ENCODE measurements around the gene UTP15.

Gene UTP15, protein sequence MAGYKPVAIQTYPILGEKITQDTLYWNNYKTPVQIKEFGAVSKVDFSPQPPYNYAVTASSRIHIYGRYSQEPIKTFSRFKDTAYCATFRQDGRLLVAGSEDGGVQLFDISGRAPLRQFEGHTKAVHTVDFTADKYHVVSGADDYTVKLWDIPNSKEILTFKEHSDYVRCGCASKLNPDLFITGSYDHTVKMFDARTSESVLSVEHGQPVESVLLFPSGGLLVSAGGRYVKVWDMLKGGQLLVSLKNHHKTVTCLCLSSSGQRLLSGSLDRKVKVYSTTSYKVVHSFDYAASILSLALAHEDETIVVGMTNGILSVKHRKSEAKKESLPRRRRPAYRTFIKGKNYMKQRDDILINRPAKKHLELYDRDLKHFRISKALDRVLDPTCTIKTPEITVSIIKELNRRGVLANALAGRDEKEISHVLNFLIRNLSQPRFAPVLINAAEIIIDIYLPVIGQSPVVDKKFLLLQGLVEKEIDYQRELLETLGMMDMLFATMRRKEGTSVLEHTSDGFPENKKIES
- 57.6 reads per million, percentile 71 among the genes with 10 or more reads in this experiment for total RNA-seq

DNA sequence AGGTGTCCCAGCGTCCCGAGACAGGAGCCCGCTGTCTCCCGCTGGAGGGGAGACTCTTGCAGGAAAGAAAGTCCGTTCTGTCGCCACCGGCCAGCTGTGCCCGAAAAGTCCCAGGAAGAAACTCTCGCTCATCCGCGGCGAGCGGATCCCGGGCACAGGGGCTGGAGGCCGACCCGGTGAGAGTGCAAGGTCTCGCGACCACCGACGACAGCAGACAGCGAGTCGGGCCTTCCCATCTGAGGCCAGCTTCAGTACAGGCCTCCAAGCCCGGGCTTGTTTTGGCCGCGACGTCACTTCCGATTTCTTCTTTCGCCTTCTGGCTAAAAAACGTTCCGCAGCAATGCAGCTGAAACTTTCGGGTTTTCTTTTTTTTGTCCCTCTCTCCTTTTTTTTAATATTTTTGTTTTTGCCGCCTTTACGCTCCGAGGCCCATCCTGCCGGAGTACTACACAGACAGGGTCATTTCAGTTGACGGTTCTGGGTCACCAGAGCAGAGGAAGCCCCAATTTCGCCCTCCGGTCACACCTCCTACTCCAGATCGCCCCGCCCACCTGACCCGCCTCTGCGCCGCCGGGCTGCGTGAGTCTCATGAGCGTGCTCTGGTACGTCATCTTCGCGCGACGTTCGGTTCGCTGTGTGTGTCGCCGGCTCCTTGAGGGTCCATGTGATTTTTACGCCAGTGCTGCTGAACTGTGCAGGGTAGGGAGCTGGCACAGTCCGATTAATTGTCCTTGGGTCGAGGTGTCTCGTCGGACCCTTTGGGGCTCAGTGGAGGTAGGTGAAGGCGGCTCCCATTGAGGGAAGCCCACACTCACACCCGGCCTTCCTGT, at the start of gene UTP15, which contains the start of gene ANKRA2:
TSS of gene UTP15 (plus strand) at position 605 of the 830 bp plus-strand sequence. CDS start 1,602 bp downstream, outside the sequence.
TSS of gene ANKRA2 (minus strand) at position 501 of the 830 bp plus-strand sequence. CDS start 2,758 bp downstream, outside the sequence.
- DNase-seq: peak; percentile 100

DNA sequence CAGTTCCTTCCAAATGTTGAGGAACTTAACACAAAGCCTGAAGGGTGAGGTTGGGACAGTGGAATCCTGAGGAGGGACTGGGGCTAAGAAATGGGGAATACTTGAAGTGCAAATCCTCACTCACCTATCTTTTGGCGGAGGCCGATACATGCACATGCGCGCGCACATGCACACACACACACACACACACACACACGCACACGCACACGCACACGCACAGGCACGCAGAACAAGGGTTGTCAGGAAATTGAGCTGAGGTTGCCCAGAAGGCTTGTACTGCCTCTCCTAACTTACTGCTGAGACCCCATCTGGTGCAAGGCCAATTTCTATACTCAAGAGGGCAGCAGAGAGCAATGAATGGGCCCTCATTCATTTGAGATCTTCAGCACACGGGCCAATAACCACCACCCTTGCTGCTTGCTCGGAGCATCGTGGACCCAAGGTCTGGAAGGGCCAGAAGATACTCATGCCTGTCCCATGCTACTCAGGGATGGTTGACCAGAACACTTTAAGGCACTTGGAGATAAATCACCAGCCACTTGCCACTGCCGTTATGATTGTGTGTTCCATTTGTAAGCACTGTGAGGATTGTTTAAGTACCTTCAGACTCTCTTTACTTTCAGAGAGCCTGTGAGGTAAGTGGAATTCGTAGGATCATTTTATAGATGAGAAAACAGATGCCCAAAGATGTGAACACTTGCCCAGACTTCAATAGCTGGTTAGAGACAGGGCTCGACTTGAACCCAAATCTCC, 45.8 kb upstream of the UTP15 start:
- DNase-seq: peak; percentile 59

DNA sequence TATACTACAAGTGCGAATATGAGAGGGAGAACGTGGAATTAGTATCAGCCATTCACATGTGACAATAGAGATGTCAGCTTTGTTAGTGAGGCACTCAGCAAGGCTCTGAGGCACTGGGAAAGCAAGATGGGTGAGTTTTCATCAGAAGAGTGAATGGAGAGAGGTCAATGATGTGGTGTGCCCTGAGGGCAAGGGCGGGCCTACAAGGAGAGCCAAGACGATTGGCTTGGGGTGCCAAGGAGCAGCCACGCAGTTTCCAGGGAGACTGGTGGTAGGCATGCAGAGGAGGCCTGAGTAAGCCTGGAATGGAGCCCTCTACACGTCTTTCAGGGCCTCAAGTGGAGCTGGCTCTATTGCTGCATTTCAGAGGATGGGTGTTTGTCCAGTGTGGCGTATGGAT, 42.6 kb upstream of the UTP15 start:
- DNase-seq: no peak

DNA sequence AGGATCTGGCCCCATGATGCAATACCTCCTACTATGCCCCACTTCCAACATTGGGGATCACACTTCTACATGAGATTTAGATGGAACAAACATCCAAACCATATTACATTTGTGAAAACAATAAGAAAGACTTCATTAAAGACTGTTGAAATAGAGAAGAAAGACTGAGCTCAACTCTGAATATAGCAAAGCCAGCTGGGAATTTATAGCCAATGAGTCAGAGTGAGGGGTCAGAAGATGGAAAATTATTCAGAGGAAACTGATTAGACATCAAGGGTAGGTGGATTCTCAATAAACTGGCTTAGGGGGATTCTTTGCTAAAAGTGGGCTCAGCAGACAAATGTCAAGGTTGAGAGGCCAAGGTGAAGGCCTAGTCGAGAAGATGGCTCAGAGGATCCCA, 41.7 kb upstream of the UTP15 start:
- DNase-seq: no peak

DNA sequence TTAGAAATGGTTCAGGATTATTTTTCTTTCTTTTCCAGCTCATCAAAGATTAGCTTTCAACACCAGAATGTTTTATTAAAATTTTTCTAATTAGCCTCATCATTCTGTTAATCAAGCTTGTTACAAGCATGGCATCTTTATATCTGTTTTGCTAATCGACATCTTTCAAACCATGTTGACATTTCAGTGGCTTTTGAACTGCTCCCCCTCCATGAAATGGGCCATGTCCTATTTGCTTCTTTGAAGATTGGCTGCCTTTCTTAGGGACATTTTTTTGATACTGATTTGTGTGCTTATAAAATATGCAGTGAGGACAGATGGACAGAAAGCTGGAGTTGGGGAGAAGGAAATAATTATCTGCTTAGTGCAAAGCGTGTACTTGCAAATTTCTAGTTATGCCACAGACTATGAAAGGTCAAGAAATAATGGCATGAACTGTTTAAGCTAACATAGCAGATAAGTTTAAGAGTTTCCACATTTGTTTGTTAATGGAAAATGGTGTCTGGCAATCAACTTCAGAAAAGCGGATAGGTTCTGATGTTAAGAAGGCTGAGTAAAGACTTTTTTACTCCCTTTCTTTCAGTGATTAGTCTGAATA, 39.8 kb upstream of the UTP15 start:
- DNase-seq: no peak

DNA sequence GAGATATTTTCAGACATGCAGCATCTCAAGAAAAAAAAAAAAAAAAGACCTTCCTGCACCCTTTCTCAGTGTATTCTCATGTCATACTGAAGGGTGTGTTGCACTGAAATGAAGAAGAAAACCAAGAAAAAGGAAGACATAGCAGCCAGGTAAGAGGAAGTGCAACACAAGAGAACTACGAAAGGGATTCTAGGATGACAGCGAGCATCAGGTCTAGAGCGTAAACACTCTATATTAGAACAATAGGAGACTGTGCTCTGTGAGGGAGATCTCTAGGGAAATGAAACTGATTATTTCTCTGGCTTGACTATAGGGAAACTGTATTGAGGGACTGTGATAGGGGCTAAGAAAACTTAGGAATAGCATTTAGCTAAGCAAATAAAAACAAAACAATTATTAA, 37.3 kb upstream of the UTP15 start:
- no peak for DNase-seq

DNA sequence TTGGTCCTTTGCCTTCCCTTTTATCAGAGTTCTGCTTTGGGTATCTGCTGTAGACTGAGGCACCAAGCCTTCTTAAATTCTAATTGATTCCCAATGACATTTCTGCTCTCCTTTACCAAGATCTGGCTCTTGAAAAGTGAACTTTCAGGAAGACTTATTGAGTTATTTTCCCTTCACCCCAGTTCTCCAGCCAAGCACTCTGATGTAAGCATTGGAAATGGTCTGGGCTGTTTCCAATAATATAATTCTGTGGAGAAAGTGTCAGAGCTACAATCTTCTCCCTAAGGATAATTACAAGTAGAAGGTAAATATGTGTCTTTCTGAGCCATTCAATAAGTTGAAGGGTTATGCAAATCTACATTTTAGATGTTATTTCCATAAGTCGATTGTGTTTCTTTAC, 36.5 kb upstream of the UTP15 start:
- no peak for DNase-seq

DNA sequence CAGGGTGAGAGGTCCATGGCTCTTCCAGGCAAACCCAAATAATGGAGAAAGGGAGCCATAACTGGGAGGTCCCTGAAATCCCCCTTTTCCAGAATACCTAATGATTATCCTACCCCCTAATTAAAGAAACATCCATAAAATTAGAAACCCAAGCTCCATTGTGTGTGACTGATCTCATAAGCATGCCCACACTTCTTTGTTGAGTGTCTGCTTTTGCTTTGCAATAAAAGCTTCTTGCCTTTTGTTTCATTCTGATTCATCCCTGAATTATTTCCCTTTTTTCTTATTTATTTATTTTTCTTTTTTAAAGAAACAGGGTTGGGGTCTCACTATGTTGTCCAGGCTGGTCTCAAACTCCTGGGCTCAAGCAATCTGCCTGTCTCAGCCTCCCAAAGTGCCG, 34.2 kb upstream of the UTP15 start:
- no peak for DNase-seq

DNA sequence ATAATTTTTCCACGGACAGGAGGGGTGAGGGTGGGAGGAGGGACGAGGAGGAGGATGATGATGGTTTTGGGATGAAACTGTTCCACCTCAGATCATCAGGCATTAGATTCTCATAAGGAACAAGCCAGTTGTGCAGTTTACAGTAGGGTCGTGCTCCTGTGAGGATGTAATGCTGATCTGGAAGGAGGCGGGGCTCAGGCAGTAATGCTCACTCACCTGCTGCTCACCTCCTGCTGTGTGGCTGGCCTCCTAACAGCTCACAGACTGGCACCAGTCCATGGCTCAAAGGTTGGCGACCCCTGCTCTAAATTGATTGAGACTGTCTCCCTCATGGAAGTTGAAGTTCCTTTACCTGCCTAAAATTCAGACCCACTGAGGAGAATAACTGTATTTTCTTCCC, 33.3 kb upstream of the UTP15 start:
- no peak for DNase-seq

DNA sequence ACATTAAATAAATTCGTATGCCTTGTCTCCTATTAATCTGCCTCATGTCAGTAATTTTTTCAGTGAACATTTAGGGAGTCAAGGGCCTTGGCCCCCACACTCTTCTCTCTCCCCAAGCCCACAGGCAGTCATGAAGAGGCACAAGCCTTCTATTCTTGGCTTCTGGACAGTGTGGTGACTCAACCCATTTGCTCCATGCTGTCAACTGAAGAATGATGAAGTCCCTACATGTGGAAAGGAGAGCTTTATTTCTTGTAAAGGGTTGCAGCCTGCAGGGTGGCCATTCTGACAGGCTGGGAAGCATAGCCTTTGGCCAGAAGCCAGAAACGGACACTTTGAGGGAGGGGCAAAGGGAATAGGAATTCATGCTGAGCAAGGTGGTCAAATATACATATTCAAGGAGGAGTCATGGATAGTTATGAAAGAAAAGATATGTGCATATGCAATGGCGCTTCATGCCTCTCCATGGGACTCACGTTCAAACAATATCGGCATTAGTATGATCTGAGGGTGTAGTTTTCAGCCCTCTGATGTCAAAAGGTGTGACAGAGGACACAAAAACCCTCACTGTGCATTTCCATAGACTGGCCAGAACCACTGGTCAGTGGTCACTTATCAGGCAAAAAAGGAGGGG, 31.4 kb upstream of the UTP15 start:
- DNase-seq: no peak

DNA sequence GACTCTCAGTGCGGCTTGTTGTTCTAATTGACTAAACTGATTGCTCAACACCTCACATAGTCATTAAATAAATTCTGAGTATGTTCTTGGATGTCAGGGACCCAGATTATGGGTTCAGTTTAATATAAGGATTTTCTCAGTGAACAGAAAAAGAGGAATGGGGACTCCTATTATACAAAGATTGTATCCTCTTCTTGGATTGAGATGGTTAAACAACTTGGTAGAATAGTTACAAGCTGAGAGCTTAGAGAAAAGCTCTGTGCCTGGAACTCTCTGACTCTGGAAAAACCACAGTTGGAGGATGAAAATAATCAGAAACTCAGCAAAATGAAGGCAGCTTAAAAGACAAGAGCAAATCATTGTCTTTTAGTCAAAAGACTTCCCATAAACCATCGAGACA, 30.6 kb upstream of the UTP15 start:
- no peak for DNase-seq

DNA sequence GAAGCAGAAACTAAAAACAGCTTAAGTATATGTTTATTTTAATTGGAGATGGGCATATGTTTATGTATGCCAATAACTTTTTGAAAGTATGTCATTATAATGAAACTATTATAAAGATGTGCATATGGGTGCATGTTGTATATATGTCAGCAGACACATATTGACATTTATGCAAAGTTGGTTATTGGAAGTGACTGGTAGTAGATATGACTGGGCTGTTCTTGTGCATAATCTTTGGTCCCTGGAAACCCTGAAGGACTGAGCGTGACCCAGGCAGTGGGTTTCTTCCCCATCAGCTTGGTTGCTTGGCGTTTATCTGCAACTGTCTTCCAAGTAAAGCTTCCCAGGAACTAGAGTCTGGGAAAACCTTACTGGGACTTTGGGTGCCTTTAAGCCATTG, 25.8 kb upstream of the UTP15 start:
- DNase-seq: no peak

DNA sequence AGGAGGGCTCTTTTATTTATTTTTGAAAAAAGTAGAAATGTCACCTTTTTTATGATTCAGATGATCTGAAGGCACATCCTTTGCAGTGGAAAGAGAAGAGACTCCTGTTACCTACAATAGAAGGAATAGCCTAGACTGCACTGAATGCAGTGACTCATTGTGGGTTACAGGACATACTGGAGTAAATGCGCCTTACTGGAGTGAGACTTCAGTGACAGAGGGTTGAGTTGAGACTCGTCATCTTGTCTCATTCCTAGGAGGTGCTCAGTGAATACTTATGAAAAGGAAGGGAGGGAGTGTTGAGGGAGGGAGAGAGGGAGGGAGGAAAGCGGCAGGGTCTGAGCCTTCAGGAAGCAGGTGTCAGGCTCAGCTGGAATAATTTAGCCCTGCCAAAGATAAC, 25.4 kb upstream of the UTP15 start:
- DNase-seq: no peak

DNA sequence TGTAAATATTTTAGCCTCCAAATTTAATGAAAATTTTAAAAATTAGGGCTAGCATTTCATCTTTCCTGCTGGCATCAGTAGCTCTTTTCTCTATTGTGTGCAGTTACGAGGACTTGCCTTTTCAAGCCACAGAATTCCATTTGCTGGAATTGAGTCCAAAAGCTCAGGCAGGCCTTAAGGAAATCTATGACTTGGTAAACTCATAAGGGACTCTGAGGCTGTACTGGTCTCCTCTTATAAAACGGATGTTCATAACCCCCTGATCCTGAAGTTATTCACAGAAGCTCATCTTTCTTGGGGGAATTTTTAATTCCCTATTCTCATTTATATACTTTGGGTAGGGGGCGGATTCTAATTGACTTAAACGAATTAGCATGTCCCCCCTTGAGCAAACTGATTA, 23.5 kb upstream of the UTP15 start:
- DNase-seq: no peak

DNA sequence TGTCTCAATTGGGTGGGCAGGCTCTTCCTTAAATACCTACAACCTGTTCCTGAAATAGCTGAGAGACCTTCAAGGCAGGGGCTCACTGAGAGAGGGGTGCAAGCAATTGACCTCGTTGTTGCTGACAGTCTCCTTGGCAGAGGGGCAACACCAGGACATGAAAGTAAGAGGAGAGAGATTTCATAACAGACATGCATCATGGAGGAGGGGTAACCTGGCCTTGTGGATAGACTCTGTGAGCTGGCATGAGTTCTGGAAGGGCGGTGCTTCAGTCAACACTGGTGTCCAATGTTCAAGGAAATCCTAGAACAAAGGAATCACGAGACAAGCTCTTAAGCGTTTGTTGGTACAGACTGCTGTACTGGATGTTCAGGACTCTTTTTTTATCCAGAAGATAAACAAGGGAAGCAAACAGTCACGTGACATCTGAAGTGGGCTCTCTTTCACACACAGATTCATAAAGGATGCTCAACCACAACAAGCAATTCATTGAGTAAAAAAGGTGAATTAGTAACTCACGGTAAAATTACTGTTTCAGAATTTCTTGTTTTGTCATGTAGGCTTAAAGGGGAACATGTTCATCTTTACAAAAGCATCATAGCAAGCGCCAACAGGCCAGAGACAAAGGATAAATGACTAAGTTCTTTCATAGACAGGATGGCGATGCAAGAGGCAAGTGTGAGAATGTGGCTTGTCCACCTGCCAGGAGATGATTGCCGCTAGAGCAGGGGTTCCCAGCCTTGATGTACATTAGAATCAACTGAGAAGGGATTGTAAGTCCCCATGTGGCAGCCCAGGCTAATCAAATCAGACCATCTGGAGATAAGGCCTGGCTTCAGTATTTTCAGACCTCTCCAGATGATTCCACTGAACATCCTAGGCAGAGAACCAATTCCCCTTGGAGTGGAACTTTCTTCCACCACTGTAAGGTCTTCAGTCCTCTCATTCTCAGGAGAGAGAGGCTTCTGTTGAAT, 20.8 kb upstream of the UTP15 start:
- DNase-seq: no peak

DNA sequence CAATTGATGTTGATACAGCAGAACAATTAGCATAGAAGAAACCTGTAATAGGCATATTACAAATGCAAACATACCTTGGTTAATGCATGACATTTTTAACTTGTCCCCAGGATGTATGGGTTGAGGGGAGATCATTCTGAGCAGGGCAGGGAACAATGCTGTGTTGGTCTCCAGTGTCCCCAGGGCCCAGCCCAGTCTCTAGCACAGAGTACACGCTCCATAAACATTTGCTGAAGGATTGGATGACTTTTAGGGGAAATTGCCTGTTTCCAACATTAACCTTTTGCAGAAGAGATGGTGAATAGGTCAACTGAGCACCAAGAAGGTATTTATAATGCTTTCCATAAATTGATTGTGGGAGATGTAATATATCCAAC, 20.2 kb upstream of the UTP15 start:
- DNase-seq: no peak

DNA sequence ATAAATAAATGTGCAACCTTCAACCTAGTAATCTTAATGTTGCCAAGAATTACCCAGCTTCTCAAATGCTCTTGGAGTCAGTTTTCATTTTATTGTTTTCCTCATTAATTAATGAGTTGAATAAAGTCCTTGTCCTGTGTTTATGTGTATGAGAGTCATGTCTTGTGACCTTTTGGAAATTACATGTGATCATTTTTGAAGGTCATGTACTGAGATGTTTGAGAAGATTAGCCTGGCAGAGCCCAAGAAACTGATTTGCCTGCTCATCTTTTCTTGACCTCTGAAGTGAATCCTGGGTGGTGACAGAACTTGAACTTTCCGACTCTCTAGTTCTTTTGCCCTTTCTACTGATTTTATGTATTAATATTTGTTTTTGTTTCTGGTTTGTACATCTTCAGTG, 15.5 kb upstream of the UTP15 start:
- DNase-seq: no peak

DNA sequence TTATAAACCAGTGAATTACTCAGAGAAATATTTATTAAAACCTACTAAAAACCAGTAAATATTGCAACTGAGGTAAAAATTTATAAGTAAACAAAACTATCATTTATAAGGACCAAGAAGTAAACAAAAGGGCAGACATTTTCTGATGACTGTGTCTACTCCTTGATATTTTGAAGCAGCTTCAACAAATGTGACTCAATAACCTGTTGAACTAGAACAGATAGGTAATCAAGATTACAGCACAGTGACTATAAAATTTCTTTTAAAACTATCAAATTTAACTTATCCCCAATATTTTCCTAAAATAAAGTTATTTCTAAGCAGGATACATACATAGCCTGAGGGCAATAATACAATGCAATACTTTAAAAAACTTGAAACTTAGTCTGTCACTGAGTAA, 12.9 kb upstream of the UTP15 start:
- no peak for DNase-seq

DNA sequence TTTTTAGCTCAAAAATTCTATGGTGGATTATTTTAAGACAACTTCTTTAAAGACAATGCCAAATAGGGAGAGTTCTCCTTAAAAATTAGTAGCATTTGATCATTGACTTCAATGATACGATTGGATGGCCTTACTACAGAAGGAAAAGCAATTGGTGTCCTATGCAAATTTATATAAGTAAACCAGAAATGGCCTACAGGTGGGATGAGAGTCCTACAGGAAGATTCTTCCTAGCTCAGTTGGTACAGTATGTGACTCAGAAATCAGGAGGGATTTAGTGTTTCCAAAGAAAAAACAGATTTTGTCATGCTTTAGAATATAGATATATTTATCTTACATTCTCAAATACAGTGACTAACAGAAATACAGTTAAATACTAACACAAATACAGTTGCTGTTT, 6.6 kb upstream of the UTP15 start:
- no peak for DNase-seq

DNA sequence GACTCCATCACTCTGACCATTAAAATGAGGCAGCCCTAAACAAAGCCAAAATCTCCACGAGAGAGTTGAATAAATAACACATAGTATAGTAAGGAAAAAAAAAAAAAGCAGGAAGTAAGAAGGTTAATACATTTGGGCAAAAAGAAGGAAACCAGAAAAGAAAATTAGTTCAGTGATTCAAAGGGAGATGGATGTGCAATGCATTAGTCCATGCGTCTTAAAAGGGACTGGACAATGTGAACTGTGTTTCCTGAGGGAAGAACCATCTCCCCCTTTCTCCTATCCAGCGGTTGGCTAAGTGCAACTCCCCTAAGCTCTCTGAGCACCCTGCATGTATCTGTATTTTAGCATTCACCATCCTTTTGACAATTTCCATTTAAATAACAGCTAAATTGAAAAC, 1.5 kb upstream of the UTP15 start:
- DNase-seq: no peak

DNA sequence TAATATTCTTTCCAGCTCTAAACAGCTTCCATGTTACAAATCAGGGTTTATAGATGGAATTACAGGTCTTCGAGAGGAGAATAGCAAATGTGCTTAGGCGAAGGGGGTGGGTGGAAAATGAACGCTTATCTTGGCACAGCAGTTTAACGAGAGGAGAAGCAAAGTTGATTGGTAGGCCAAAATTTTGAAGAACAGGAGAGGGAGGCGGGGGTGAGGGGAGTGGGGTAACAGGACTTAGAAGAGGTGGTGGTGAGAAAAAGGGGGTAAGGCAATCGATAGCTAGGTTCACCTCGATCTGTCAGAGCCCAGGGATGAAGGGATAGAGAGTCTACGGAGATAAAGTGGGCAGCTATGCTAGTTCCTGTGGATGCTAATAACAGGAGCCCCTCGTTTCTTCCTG, 868 bp upstream of the UTP15 start:
- DNase-seq: no peak
